Keratinocyte (primary cell): Measurements from ENCODE around the gene CCDC34. TPM values are rescaled to one million over a fixed set of nuclear protein-coding genes. Genes with fewer than 3 reads are reported as not detected.

Experiments
- DNase-seq: peaks from one replicate; pipeline ENCODE4 v3.0.0-alpha.2; 2011; ENCODE audit warnings: low read depth, missing footprints, low spot score
- FAIRE-seq: peaks from 2 replicates; lab custom pipeline; 2011; peaks lifted over from hg19 to GRCh38; lab: Jason Lieb, UNC
- H2AFZ ChIP-seq: 2 replicates; pipeline ENCODE4 v1.6.0; 2012; ENCODE audit warnings: low read length, control low read depth, inconsistent platforms; ENCODE audit not compliant: control insufficient read depth
- H3K27ac ChIP-seq: 2 replicates; pipeline ENCODE4 v1.5.1; 2011; ENCODE audit warnings: low read length; ENCODE audit not compliant: control insufficient read depth, insufficient read depth
- H3K27me3 ChIP-seq: 3 replicates; pipeline ENCODE4 v1.6.0; 2011; ENCODE audit warnings: low read length; ENCODE audit not compliant: control insufficient read depth, insufficient read depth; ENCODE audit errors: extremely low read depth
- H3K36me3 ChIP-seq, 2 experiments: 2 replicates in 1 of 2; 3 replicates in 1 of 2; pipeline ENCODE4 v1.5.1; 2011; ENCODE audit warnings: low read length in 2 of 2, mild to moderate bottlenecking in 1 of 2; ENCODE audit not compliant: control insufficient read depth in 2 of 2, insufficient read depth in 2 of 2; ENCODE audit errors: extremely low read depth in 1 of 2
- H3K4me1 ChIP-seq: 3 replicates; pipeline ENCODE4 v1.5.1; 2011; ENCODE audit warnings: low read length; ENCODE audit not compliant: control insufficient read depth, insufficient read depth; ENCODE audit errors: extremely low read depth
- H3K4me2 ChIP-seq: 3 replicates; pipeline ENCODE4 v1.6.0; 2011; ENCODE audit warnings: low read depth, low read length; ENCODE audit not compliant: control insufficient read depth, insufficient read depth; ENCODE audit errors: extremely low read depth
- H3K4me3 ChIP-seq, 3 experiments: fragments of 200-600 bp in 1 of 3; sonication (generic) in 1 of 3; 2 replicates in 2 of 3; 3 replicates in 1 of 3; pipeline ENCODE4 v1.5.1; 2011 to 2016; ENCODE audit warnings: low read length in 3 of 3, mild to moderate bottlenecking in 3 of 3, control low read depth in 2 of 3, inconsistent platforms in 1 of 3, low read depth in 1 of 3, mixed read lengths in 1 of 3, mixed run types in 1 of 3, moderate library complexity in 1 of 3; ENCODE audit not compliant: control insufficient read depth in 2 of 3, insufficient read depth in 2 of 3; ENCODE audit errors: extremely low read depth in 1 of 3
- H3K79me2 ChIP-seq: 2 replicates; pipeline ENCODE4 v1.6.0; 2012; ENCODE audit warnings: low read length; ENCODE audit not compliant: control insufficient read depth, insufficient read depth
- H3K9ac ChIP-seq: 3 replicates; pipeline ENCODE4 v1.6.0; 2011; ENCODE audit warnings: low read length; ENCODE audit not compliant: control insufficient read depth, insufficient read depth; ENCODE audit errors: extremely low read depth
- H3K9me1 ChIP-seq: 3 replicates; pipeline ENCODE4 v1.6.0; 2011; ENCODE audit warnings: low read length; ENCODE audit not compliant: control insufficient read depth, insufficient read depth; ENCODE audit errors: extremely low read depth
- H3K9me3 ChIP-seq: 2 replicates; pipeline ENCODE4 v1.5.1; 2012; ENCODE audit warnings: low read depth, low read length; ENCODE audit not compliant: control insufficient read depth
- H4K20me1 ChIP-seq: 3 replicates; pipeline ENCODE4 v1.6.0; 2011; ENCODE audit warnings: low read length; ENCODE audit not compliant: control insufficient read depth, insufficient read depth; ENCODE audit errors: extremely low read depth
- CTCF ChIP-seq, 3 experiments: IDR thresholded peaks in 1 of 3; conservative IDR thresholded peaks in 1 of 3; optimal IDR thresholded peaks in 1 of 3; 2 replicates in 2 of 3; 3 replicates in 1 of 3; pipeline versions ENCODE3 to v1.5.1; 2011; ENCODE audit warnings: low read length in 3 of 3, mild to moderate bottlenecking in 3 of 3, moderate library complexity in 2 of 3, control low read depth in 1 of 3, inconsistent platforms in 1 of 3; ENCODE audit not compliant: insufficient read depth in 2 of 3; ENCODE audit errors: extremely low read depth in 1 of 3
- EZH2 ChIP-seq: IDR thresholded peaks from one replicate; pipeline ENCODE4 v1.6.1; 2012; ENCODE audit warnings: inconsistent platforms, mild to moderate bottlenecking, low read length, moderate library complexity
- dilution Hi-C: fragments of 300-500 bp; cut with MboI; formaldehyde crosslinking; loops from one replicate; pipeline ENCODE4 v1.7.0; 2020; ENCODE audit warnings: low sequenced_read_pairs; ENCODE audit not compliant: extremely low pct_ligation_motif_present
- polyA plus RNA-seq, 5 experiments: library from polyadenylated mRNA; depleted of rRNA in 3 of 5; stranded (reverse) in 3 of 5; stranded (forward) in 1 of 5; unstranded in 1 of 5; fragments of >200 nt; gene quantifications; 1 replicate in 1 of 5; 2 replicates in 3 of 5; 3 replicates in 1 of 5; pipeline versions ENCODE4 v1.2.1 to v1.2.3, GENCODE V29; 2011 to 2012; ENCODE audit warnings: missing spikeins in 2 of 5, low read depth in 1 of 5, low replicate concordance in 1 of 5

The CCDC34 gene
- polyA plus RNA-seq, 1 donor (not counting 4 experiments of a cell fraction or from before 2014, with no cell fraction given): 4.2 TPM

DNA sequence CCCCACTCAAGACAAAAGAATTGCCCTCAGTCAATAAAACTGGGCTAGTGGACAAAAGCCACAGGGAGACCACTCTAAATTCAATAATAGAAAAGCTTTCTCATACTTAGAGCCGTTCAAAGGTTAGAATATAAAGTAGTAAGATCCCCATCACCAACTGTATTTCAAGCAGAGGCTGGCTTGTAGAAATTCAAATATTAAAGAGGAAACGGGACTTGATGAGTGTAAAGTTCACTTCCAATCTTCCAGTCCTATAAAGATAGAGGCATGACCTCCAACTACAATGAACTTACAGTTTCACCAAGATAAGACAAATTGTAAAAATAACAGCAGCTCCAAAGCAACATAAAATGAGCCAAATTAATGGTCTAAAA, 70.4 kb downstream of the CCDC34 start:
- FAIRE-seq: no peak
- dilution Hi-C loops: loop anchor here (25.0 kb wide), 1 partner anchor 105 kb away; no protein-coding TSS in a partner anchor
- H3K27me3 ChIP-seq: no peaks in the 10 kb centered on the region
- DNase-seq: no peak
- no peaks in the 10 kb centered on the region for H3K36me3 ChIP-seq
- TF ChIP-seq CTCF (optimal IDR thresholded peaks at IDR 0.05 in 1 of 3, IDR thresholded peaks at IDR 0.05 in 1 of 3, conservative IDR thresholded peaks at IDR 0.05 in 1 of 3; ENCODE audit: extremely low read depth in 1 of 3, insufficient read depth in 2 of 3, low read length in 3 of 3) (no peak), EZH2 (no peak)
- H3K9me3 ChIP-seq: peaks cover 2% of the 10 kb centered on the region
- no peak overlapping the region for H2AFZ ChIP-seq
- no peaks in the 10 kb centered on the region for H3K79me2 ChIP-seq
- no peak overlapping the region for H3K9ac ChIP-seq
- H3K9me1 ChIP-seq: no peaks in the 10 kb centered on the region
- no peaks in the 10 kb centered on the region for H4K20me1 ChIP-seq
- H3K4me1 ChIP-seq: peaks cover 15% of the 10 kb centered on the region
- H3K27ac ChIP-seq: no peak overlapping the region
- H3K4me3 ChIP-seq: no peak overlapping the region
- H3K4me2 ChIP-seq: no peak overlapping the region

DNA sequence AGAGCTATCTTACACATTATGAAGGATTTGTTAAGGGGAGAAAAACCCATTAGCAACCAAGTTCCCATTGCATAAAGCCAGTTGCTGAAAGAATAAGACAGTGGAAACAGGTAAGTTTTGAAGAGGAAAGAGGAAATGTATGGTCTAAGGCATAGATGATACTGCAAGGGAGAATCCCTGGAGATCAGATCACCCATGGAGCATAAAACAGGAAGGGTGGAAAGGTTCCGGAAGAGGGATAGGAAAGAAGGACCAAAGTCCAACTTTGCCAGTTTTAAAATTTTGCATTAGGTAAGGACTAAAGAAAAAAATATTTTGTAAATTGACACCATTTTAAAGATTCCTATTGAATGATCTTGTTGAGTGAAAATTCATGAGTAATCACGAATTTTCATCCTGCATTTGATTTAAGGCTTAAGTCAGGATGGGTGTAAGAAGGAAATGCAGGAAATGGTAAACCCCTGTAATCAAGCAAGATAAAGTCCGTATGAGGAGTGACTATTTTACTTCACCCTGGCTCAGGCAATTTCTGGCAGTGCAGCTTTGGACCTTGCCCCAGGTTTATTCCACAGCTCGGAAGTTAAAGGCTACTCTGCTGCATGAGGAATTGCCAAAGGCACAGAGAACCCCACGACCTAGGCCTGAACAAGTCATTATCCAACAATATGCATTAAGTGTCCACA, 70.9 kb downstream of the CCDC34 start:
- Histone ChIP-seq H3K4me3 (no peak overlapping the region), H3K9me1 (no peaks in the 10 kb centered on the region), H3K9me3 (peaks cover 2% of the 10 kb centered on the region), H3K9ac (no peak overlapping the region), H3K36me3 (no peaks in the 10 kb centered on the region), H2AFZ (no peak overlapping the region), H3K79me2 (no peaks in the 10 kb centered on the region), H3K27ac (no peak overlapping the region), H3K27me3 (no peaks in the 10 kb centered on the region), H3K4me1 (peaks cover 15% of the 10 kb centered on the region), H4K20me1 (no peaks in the 10 kb centered on the region), H3K4me2 (no peak overlapping the region)
- dilution Hi-C loops: loop anchor here (25.0 kb wide), 1 partner anchor 105 kb away; no protein-coding TSS in a partner anchor
- FAIRE-seq (no peak), DNase-seq (no peak)
- TF ChIP-seq CTCF (optimal IDR thresholded peaks at IDR 0.05 in 1 of 3, IDR thresholded peaks at IDR 0.05 in 1 of 3, conservative IDR thresholded peaks at IDR 0.05 in 1 of 3; ENCODE audit: extremely low read depth in 1 of 3, insufficient read depth in 2 of 3, low read length in 3 of 3) (no peak), EZH2 (no peak)
